GM13976 (cell line): ENCODE data around the gene PPP1CA.
A peak's percentile ranks its signal among the peaks of the same experiment; 100 is the strongest.

Source experiments
- DNase-seq: peaks from one replicate; pipeline ENCODE4 v3.0.0; 2012; ENCODE audit warnings: low spot score
- CTCF ChIP-seq: IDR thresholded peaks from 2 replicates; pipeline ENCODE4 v1.5.1; 2012; ENCODE audit warnings: borderline replicate concordance, mild to moderate bottlenecking; ENCODE audit not compliant: insufficient read depth; ENCODE audit errors: extremely low read depth, missing control alignments, control extremely low read depth
- in situ Hi-C: fragments of 300-500 bp; cut with MboI; formaldehyde crosslinking; loops from one replicate; pipeline ENCODE4 v1.12.0; 2022; ENCODE audit warnings: low sequenced_read_pairs, mixed read lengths, inconsistent platforms; ENCODE audit not compliant: unreplicated experiment

PPP1CA gene

GRCh38 chr11:67376063-67376820 is 25.4 kb downstream of the PPP1CA start:
- in situ Hi-C loops, result no loop called here
- TF ChIP-seq CTCF, result no peak
- no peak for DNase-seq

- no peak for TF ChIP-seq CTCF
- no peak for DNase-seq
- in situ Hi-C loops, result no loop called here
Observed at GRCh38 chr11:67375320-67376055, 26.2 kb downstream of the PPP1CA start.

- no peak for TF ChIP-seq CTCF
- DNase-seq, result no peak
- in situ Hi-C loops, result no loop called here
Observed at GRCh38 chr11:67374571-67375281, 26.9 kb downstream of the PPP1CA start.

GRCh38 chr11:67373648-67374570 is 27.7 kb downstream of the PPP1CA start:
- peak; percentile 47 for TF ChIP-seq CTCF
- peak; percentile 84 for DNase-seq
- in situ Hi-C loops, result no loop called here

GRCh38 chr11:67372993-67373647 is 28.5 kb downstream of the PPP1CA start, which contains the start of gene CLCF1:
CLCF1 (minus strand) TSS chr11:67373598; CDS start chr11:67373539, 59 bp downstream.
- TF ChIP-seq CTCF, result no peak
- in situ Hi-C loops, result no loop called here
- peak; percentile 81 for DNase-seq
